OCI-LY3 (cell line): ENCODE data around the gene PRR13.

Experiments
- EZH2phosphoT487 ChIP-seq: fragments of 200-600 bp; shearing (Covaris generic); IDR thresholded peaks from 2 replicates; pipeline ENCODE4 v1.6.1; 2018; ENCODE audit warnings: antibody characterized with exemption, mixed run types, low read depth
- TF ChIP-seq, protein P1 (sequence below): fragments of 200-600, 300-600 bp; sonication (generic); IDR thresholded peaks from 2 replicates; pipeline ENCODE4 v1.5.1; 2014; ENCODE audit warnings: antibody characterized with exemption, low read length, low read depth

DNA sequence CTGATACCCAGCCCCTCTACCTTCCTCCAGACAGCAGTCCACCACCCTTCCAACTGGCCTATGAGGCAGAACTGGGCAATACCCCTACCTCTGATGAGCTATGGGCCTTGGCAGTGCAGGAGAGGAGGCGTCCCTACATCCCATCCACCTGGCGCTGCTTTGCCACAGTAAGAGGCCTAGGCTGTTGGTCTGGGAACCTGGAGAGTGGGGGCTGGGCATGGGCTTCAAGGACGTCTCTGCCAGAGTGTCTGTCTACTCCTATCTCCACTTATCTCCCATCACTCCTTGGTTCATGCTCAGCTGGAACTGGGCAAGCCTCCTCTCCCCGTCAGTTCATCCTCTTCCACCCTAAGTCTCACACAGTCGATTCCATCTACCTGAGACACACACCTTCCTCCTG is 11.4 kb upstream of the PRR13 start:
- TF ChIP-seq, protein P1, sequence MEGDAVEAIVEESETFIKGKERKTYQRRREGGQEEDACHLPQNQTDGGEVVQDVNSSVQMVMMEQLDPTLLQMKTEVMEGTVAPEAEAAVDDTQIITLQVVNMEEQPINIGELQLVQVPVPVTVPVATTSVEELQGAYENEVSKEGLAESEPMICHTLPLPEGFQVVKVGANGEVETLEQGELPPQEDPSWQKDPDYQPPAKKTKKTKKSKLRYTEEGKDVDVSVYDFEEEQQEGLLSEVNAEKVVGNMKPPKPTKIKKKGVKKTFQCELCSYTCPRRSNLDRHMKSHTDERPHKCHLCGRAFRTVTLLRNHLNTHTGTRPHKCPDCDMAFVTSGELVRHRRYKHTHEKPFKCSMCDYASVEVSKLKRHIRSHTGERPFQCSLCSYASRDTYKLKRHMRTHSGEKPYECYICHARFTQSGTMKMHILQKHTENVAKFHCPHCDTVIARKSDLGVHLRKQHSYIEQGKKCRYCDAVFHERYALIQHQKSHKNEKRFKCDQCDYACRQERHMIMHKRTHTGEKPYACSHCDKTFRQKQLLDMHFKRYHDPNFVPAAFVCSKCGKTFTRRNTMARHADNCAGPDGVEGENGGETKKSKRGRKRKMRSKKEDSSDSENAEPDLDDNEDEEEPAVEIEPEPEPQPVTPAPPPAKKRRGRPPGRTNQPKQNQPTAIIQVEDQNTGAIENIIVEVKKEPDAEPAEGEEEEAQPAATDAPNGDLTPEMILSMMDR = no peak
- TF ChIP-seq EZH2phosphoT487 = no peak
